T-helper 9 cell (primary cell): ENCODE data around the gene DOCK4.

ENCODE experiments used
- DNase-seq: peaks from one replicate; pipeline ENCODE4 v3.0.0-alpha.2; 2020

Gene DOCK4

DNA sequence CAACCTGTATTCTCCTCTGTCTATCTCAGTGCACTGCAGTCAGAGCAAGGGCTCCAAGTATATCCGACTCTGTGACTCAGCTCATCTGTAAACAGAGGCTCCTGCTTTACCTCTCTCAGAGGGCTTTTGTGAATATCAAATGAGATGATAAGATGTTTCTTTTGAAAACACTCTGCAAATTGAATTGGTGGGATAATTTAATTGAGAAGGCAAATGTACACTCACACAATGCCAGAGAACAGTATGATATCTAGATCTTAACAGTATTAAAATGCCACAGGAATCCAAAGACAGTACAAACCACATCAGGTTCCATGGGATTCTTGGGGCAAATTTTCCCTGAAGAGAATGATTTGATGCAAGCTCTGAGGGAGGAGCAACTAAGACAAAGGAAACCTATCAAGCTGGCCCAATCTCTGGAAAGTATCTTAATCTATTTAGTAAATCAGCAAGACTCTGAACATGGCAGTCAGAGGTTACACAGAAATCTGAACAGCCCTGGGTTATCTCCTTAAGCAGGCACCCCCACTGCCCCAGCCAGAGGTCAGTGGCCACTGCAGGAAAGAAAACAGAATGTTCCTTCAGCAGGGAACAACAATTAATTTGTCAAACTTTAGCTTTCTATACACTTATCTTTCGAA lies 45.9 kb downstream of the DOCK4 start:
- no peak for DNase-seq

DNA sequence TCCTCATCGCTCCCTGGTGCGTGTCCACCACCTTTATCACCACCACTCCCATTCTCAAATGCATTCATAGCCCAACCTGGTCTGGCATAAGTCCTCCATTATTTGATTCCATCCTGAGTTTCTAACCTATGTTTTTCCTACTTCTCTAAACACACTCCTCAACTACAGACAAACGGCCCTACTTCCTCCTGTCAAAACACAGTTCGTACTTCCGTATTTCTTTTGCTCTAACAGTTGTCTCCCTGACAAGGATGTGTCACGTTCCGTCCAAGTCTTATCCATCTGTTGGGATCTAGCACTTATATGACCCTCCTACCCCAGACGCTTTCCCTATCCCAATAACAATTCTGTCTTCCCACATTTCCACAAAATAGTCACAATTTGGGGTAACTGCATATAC lies 46.8 kb downstream of the DOCK4 start:
- DNase-seq = no peak

DNA sequence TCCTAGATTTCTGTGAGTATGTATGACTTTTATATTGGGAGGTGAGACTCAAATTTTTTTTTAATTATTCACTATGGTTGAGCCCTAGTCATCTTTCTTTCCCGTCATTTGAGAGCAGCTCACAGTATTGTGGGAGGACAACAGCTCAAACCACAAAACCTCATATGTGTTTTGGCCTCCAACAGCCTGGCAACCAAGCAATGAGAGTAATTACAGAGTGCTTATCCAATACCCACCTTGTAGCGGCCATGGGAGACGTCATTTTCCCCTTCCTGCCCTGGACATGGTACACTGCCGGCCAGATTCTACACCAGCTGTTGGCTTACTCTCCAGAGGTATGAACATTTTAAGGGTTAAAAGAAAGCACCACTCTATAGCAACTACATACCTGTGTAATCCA lies 49.1 kb downstream of the DOCK4 start:
- no peak for DNase-seq

DNA sequence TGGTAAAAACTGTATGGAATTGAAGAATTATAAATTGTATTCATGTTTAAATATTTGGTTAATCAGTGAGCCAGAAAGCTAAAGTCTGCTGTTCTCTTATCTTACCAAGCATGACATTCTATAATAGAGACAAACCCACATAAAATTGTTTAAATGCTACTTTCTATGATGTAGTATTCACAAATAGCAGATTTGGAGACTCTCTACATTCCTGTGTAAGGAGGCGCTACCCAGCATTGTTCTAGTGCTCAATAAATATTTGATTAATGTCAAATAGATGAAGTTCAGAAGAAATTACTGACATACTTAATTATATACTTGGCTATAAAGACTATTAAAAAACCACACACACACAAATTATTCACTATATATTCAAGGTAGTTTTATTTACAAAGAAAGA lies 49.8 kb downstream of the DOCK4 start:
- DNase-seq = no peak

DNA sequence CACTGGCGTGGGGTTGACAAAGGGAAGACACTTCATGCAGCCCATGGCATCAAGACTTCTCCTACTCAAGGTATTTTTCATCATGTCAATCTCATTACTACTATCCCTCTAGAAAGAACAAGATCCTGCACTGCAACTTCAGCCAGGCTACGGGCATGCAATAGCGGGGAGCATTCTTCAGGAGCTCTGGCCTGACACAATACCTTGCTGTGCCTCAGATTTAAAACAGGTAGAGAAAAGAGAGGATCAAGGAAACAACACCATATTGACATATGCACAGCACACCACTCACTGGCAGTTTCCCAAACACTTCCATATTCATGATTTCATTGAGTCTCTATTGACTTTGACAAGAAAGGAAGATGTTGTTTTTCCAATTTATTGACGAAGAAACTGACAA lies 51.5 kb downstream of the DOCK4 start:
- no peak for DNase-seq

DNA sequence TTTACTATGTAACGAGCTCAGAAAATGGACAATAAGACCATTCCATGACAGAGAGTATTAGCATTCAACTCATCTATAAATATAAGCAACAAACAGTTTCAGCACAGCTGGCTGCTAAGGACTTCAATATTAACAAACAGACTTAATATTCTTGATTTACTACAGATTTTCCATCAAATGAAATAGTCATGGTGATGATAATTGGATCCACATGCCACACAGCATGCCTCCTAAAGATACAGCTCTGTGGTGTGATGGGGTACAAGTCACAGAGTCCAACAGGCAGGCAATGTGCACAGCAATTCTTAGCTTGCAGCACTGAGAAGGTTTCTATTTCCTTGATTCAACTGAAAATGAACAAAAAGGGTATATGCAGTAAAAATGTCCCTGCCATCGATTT lies 54.0 kb downstream of the DOCK4 start:
- no peak for DNase-seq

DNA sequence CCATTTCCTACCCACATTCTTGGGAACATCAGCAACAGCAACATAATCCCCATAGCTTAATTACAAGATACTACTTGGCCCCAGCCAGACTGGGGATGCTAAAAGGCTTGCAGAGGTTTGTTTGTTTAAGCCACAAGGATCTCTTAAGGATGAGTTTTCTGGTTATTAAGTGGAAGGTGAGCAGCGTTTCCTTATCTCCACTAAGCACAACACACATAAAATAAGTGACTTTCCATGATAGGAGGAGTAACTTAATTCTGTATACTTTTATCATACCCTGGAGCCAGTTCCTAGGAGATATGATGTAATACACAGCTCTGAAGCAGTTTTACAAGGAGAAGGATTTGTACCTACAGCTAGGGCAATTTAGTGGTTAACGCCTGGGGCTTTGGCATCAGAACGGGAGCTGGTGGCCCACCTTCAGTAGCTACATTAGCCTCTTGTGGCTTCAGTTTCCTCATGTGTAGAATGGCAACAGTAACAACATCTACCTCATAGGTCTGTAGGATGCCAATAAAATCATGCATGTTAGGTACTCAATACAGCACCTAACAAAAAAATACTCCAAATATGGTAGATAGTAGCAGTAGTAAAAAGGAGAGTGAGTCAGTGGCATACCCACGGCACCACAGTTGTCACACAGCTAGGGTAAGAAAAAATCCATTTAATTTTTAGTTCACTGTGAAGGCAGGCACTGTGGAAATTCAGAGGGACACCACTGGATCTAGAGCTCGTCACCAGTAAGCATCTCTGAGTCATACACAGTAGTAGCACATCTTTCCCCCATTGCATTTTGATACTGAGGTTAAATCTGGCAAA lies 55.2 kb downstream of the DOCK4 start:
- DNase-seq = no peak

DNA sequence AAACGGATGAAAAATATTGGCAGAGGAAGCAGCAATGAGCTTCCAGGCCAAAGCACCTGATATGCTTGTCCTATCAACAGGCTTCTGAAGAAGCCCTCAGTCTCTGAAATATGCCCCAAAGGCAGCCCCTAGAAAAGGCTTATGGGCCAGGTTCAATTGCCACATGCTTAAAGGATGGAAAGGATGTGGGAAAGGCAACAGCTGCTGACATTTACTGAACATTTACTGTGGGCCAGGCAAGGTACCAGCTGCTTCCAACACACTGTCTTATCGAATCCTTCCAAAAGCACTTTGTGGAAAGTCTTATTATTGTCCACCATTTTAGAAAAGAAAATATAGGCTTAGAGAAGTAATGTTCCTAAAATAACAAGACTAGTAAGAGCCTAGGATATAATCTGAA lies 56.5 kb downstream of the DOCK4 start:
- DNase-seq = no peak

DNA sequence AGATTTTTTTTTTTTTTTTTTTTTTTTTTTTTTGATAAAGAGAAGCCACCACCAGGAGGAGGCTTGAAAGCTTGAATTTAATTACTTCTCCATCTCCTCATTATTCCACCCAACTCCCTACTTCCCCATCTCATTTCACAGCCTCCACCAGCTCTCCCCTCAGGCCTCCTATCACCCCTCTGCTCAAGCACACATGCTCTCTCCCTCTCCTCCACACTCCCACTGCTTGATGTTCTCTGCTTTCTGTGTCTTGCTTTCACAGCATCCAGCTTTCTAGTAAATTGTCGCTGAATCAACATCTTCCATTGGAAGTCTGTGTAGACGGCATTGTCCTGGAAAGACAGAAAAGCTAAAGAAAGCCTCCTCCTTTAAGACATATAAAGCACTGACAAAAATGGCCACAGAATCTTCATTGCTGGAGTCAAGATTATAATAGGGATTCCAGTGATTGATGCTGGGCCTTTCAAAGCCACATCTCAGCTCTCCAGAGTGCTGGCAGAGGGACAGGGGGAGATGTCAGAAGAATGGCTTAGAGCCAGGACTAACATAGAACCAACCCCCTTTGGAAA lies 58.3 kb downstream of the DOCK4 start:
- no peak for DNase-seq

DNA sequence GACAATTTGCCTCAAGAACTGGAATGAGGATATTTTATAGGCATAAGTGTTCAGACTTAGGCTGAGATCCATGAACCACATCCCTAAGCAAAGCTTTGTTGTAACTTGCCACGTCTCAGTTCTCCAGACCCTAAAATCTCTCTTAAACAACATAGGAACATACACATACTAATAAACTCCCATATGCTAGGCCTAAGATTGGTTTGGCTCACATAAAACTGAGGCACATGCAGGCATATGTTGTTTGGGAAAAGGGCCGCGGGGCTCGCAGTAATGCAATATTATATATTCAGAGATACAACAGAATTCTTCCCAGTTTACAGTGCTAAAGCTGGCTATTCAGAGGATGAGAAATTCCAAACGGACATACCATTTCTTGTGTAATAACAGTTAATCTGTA lies 61.0 kb downstream of the DOCK4 start:
- no peak for DNase-seq

DNA sequence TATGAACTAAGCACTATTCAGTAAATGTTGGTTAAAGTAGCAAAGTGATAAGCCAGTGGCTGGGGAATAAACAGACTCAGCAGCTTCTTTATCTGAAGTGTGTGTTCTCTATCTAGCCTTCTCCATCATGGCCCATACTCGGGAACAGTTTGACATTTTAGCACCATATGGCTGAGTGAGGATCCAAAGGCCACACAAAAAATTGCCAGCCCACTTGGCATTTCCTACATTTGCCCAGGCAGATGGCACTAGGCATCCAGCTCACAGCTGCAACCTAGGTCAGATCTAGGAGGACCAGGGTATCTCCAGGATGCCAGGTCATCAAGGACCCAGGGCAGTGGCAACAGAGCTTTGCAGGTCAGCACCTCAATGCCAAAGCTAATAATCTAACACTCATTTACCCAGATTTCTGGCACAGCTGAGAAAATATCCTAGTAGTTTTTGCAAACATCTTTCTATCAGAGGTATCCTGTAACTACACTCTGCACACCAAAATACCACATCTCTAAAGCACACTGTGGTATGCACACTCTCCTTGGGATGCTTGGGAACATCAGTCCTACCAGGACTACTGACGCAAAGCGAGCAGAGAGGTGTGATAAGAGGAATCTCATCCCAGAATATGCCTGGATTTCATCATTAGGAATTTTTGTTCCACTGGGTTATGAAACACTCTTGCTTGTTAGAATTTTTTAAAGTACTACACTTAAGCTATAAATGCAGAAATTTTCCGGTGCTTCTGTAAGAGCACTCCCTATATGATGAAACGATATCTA lies 61.7 kb downstream of the DOCK4 start:
- DNase-seq = no peak

DNA sequence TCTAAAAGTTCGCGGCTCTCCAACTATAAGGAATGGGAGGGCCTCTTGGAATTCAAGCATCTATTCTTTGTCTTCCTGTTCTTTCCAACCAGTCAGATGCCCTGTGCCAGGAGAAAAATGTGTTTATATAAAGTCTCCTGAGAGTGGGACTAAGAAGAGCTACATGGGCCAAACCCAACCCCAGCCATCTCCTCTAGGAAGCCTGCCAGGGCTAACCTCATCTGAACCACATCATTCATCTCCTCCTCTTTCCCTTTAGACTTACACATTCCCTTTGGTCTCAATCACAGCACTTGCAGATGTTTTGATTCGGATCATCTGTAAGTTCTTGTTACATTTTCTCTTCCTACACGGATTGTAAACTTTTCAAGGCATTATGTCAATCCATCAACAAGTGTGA lies 62.6 kb downstream of the DOCK4 start:
- DNase-seq = no peak

DNA sequence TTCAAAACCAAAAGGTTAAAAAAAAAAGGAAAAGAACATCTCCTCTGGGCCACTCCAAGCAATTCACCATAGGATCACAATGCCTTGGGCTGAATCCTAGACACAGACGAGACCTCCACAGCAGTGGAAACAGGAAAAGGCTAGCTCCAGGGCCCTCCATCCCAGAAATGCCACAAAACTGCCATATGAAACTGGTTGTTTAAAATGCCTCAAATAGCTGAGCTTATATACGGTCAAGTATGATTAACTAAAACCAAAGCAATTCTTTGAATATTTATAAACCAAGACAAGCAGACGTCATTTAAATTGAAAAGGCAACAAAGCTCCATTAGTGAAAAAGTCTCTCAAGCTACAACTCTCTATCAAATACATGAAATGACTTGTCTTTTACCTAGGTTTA lies 63.1 kb downstream of the DOCK4 start:
- DNase-seq = no peak

DNA sequence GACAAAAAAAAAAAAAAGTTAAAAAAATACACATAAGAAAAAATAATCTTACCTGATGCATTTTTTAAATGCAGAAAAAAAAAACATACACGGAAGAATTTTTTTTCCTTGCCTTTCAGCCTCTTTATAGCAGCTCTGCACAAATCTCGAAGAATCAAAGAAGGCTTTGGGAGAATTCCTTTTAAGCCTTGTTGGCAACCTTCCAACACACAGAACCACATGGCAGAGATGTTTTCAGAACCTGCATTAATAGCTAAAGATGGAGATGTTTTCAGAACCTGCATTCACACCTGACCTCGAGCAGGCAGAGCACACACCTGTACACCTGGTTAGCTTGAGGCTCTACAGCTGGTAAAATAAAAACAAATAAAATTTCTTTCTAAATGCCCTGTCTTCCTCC lies 65.6 kb downstream of the DOCK4 start:
- no peak for DNase-seq

DNA sequence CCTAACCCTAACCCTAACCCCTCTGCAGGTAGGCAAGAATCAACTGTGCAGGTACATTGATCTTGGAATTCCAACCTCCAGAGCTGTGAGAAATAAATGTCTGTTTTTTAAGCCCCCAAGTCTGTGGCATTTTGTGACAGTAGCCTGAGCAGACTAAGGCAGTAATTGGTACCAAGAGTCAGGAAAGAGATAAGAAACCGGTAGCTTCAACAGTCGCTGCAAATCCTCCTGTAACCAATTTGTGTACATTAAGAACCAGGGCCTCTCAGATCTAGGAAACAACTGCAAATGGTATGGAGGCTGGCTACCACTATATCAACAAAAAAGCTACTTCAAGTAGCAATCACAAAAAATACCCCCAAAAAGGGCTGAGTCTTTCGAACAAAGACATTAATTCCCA lies 67.3 kb downstream of the DOCK4 start:
- DNase-seq = no peak

DNA sequence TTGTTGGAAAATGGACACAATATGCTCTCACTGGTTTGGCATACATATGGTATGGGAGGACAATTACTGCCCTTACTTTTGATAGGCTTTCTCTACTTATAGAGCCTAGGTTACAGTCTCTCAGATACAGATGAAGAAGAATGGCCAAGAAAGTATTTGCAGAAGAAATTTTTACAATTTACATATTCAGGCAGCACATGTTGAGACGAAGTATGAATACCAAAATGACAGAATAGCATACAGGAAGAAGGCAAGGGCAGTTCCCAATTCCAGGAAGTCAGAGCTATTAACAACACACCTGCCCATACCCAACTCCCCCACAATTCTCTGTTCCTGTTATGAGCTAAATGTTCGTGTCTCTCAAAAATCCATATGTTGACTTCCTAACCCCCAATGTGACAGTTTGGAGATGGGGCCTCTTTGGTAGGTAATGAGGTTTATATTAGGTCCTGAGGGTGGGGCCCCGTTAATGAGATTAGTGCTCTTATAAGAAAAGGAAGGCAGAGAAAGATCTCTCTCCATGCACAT lies 67.8 kb downstream of the DOCK4 start:
- no peak for DNase-seq

DNA sequence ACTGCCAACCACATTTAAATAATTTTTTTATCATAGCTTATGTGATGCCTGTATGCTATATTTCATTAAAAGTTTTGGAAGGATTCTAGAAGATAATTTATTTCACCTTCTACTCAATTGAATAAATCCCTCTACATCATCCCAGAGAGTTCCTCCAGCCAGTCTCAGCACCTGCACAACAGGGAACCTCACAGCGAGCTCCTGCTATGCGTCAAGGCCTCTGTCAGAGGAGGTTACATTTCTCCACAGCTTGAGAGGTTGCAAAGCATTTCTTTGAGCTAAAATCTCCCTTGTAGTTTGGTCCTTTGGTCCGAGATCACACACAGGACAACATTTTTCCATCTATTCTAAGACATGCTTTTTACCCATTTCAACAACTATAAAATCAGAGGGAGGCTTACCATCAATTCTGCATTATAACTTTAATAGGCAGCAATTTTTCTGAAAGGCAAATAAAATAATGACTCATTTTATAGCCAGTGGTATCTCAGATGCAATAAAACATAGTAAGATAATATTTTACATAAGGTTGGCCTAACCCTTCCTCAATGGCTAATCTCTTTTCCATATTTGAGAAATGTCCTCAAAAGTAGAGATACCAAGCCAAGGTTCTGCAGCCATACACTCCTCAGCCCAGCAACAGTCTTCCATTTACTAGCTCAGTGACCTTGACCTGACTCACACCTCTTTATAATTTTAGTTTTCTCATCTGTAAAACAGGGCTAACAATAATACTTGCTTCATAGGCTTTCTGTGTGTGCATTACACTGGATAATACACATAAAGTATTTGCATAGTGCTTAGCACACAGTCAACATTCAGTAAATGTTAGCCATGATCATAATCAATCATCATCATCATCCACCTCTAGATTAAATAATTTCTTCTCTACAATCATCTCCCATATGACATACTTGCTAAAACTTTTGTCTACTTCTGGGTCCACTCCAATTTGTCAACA lies 68.8 kb downstream of the DOCK4 start:
- DNase-seq = no peak

DNA sequence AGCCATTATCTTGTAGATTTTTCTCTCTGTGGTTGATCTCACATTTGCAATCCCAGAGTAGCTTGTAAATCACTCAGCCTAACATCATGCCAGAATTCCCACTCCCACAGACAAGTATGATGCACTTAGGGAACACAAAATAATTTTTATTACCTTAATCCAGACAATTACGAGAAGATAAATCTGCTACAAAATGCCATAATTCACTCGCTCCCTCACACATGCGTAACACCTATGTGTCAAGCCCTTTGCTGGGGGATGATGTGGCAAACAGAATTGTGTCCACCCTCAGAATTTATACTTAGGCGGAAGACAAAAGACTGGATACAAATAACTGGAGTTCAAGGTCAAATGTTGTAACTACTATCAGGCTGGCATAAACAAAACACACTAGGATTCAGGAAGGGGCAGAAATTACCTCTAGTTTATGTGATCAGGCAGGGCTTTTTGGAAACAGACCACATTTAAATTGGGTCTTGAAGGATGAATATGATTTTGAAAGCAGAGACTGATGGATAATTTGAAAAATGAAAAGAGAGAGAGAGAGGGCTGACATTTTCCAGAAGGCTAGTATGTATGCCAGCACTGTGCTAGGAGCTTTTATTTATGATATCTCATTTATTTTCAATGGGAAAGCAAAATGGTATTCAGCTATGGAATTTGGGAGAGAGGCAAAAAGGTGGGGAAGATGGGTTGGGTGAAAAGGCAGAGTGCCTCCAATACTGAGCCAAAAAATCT lies 69.8 kb downstream of the DOCK4 start:
- DNase-seq = no peak

DNA sequence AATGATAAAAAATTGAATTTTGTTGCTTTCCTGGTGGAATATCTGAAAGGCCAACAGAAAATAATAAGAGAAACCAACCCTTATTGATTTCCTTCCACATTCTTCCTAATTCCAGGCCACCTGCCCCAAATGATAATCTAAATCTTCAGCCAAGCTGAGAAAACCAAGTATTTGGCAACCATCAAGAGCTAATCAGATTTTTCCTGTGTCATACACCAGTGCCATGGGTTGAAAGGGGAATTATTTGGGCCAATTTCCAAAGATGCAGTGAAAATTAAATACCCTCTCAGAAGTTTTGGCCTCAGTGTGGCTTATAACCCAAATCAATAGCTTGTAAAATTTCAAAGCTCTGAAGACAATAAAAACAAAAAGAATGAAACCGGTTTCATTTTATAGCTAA lies 70.4 kb downstream of the DOCK4 start:
- no peak for DNase-seq

DNA sequence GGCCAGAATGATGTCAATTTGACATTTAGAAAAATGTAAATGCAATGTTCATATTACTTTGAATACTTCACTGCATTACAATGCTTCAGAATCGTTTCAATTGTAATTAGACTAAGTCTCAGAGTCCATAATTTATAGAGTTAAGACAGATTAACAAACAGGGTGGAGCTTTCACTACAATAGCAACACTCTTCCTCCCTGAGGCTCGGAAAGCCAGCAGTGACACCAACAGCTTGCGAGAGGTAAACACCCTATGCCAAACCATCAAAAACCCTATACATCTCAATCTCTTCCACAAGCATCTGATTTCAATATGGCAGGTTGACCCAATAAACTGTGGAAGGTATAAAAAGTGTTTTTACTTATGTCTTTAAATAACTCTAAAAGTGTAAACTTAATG lies 72.2 kb downstream of the DOCK4 start:
- DNase-seq = no peak

DNA sequence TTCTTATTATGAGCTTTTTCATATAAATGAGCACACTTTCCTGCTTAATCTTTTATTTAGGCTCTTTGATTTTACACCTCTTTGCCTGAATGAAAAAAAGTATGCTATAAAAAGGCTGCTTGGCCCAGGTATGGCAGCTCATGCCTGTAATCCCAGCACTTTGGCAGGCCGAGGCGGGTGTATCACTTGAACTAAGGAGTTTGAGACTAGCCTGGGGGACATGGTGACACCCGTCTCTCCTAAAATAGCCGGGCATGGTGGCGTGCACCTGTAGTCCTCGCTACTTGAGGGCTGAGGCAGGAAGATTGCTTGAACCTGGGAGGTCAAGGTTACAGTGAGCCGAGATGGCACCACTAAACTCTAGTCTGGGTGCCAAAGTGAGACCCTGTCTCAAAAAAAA lies 72.9 kb downstream of the DOCK4 start:
- no peak for DNase-seq
